Adipose tissue (tissue), 3 donors: ENCODE measurements around the gene MT1A. TPM values are rescaled to one million over a fixed set of nuclear protein-coding genes. Genes with fewer than 3 reads are reported as not detected.
"Not testable (repeated sequence)": the region's sequence is repeated elsewhere in the genome, so short reads cannot be mapped to it uniquely, and the experiment has no call there.

Experiments used
- H3K27ac ChIP-seq: one replicate; pipeline ENCODE4 v1.5.1; 2013; ENCODE audit warnings: low read depth, low read length
- WGBS, 3 donors: extraction: QIAGEN DNeasy Blood & Tissue Kit; methylation state at CpG; one replicate each; pipeline ENCODE4 v1.1.7; 2013; 5-methylcytosine and 5-hydroxymethylcytosine counted together
- polyA plus RNA-seq, 3 donors: library from polyadenylated mRNA; stranded (reverse); fragments of 200-250 nt; gene quantifications; one replicate each; pipeline ENCODE4 v1.2.3, GENCODE V29; 2013
- donor health status: healthy with polysubstance abuse.
- donor health status: Bipolar disorder and iron deficiency.
- donor health status: healthy.

MT1A gene
- polyA plus RNA-seq, 3 donors, result 259 to 2,112 (median 1,254) TPM

GRCh38 chr16:56608876-56609462 lies 29.5 kb upstream of the MT1A start:
- 0 to 1% (median 1%) methylated on average over 21 of the region's 21 CpGs for WGBS, 3 donors
- H3K27ac ChIP-seq, result peak overlapping the region; percentile 81

DNA sequence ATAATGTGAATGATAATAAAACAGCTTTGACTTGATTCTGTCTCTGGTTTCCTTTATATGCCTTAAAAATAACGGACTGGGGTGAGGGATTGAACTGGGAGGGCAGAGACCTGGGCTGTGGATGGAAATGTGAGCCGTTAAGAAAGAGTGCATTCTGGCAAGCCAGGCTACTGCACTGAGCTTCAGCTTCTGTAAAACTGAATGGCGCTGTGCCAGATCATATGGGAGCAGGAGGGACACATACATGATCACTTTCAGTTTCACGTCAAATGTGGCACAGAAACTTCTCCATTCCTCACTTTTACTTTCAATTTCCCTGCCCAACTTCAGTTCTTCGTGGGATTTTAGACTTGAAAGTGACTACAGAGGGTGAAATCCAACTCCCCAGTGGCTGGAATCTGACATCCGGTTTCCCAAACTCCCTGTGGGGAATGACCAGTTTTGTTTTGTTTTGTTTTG lies 29.0 kb upstream of the MT1A start:
- H3K27ac ChIP-seq, result peak overlapping the region; percentile 36
- WGBS, 3 donors, result 0 to 1% (median 0%) methylated on average over 6 of the region's 6 CpGs

GRCh38 chr16:56610017-56610608 lies 28.4 kb upstream of the MT1A start:
- H3K27ac ChIP-seq, result peak overlapping the region; percentile 61
- WGBS, 3 donors, result 15 to 21% (median 19%) methylated on average over 10 of the region's 10 CpGs

DNA sequence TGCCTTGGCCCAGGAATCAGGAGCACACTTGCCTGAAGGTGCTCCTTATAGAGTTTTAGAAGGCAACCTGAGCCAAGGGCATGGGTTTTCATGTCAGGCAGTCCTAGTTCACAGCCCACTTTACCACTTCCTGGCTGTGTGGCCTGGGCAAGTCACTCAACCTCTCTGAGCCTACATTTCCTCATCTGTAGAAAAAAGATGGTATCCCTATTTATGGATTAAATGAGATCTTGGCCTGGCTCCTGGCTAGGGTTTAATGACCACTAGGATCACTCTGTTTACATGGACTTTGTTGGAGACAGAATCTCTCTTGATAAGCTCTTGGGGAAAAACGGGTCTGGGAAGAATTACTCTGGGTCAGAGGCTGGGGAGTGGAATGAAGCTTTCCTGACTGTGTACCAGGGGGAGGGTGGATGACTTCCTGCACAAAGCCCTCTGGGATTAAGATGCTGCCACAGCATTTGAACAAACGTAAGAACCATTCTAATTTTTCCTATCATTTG lies 27.8 kb upstream of the MT1A start:
- H3K27ac ChIP-seq, result peak overlapping the region; percentile 61
- WGBS, 3 donors, result 39 to 47% (median 41%) methylated on average over 2 of the region's 2 CpGs

DNA sequence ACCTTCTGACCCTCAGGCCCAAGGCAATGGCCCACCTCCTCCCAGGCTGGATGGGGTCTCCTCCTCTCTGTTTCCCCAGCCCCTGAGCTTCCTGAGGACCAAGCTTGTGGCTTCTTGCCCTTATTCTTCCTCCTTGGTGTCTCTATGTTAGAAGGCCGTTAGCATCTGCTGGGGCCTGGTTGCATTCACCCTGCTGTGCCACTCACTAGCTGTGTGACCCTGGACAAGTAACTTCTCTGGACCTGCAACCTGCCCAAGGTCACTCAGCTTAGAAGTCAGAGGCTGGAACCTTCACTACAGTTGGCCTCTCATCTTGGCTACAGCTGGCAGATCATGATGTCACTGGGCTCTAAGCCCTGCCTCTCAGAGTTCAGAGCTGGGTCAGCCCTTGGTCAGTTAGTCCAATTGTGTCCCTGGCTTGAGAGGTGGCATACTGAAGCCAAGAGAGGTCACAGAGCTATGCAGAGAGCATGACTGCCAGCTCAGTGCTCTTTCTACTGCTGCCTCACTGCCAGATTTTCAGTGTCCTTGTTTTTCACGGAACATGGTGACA lies 27.1 kb upstream of the MT1A start:
- 31 to 58% (median 45%) methylated on average over 2 of the region's 2 CpGs for WGBS, 3 donors
- H3K27ac ChIP-seq, result peak overlapping the region; percentile 70

DNA sequence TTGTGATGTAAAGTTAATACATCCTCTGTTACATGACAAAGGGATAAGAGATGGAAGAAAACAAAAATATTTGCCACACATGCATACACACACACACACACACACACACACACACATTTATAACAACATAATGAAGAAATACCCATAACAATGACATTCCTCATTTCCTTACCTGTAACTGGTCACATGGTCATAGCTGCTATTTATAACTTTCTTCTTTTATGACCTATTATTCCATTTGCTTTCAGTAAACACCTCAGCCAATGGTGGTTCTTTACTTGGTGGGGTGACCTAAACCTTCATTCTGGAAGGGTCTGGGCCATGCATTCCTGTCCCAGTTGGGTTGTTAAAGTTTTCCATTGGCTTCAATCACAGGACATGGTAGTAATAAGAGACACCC lies 24.8 kb upstream of the MT1A start:
- no peak overlapping the region for H3K27ac ChIP-seq

GRCh38 chr16:56614549-56614991 lies 23.9 kb upstream of the MT1A start:
- no peak overlapping the region for H3K27ac ChIP-seq

- WGBS, 3 donors, result 58 to 94% (median 89%) methylated on average over 3 of the region's 3 CpGs
These were observed 23.1 kb upstream of the MT1A start for GRCh38 chr16:56615353-56615752.

GRCh38 chr16:56616608-56617211 lies 21.8 kb upstream of the MT1A start:
- WGBS, 3 donors, result 49 to 55% (median 49%) methylated on average over 23 of the region's 23 CpGs
- no peak overlapping the region for H3K27ac ChIP-seq

More at GRCh38 chr16:56615353-56615752, 23.1 kb upstream of the MT1A start:
- no peak overlapping the region for H3K27ac ChIP-seq

DNA sequence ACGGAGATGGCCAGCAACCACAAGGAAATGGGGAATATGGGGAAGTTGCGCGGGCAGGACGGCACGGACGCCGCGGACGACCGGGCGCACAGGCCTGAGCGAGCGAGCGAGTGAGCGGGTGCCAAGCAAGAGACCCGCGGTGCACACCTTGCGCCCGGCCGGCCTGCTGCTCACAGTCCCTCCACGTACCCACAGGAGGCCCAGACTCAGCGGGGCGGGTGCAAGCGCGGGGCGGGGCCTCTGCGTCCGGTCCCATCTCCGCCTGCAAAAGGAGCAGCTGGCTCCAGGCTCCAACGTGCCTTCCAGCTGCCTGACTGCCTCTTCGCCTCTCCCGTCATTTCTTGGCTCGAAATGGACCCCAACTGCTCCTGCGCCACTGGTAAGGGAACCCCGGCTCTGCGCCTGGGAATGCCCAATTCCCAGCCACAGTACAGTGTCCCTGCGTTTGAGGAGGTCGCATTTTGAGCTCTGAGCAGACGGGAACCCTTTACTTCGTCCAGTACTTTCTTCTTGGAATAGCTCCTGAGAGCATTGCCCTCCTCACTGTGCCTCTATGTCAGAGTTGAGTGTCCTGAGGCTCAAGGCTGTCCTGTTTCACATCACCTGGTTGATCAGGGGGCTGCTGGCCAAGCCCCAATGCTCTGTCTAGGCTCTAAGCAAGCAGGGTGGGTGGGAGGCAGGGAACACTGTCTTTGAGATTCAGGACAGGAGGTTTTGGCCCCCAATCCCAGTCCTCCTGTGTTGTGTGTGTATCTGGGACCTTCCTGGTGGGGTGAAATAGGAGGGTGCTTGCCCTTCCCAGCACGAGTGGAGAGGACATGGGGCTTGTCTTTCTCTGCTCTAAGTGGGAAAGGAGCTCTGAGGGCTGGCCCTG lies 21.0 kb upstream of the MT1A start:
- 2 to 4% (median 3%) methylated on average over 27 to 40 of the region's 41 CpGs for WGBS, 3 donors
- peak overlapping the region; percentile 77 for H3K27ac ChIP-seq

DNA sequence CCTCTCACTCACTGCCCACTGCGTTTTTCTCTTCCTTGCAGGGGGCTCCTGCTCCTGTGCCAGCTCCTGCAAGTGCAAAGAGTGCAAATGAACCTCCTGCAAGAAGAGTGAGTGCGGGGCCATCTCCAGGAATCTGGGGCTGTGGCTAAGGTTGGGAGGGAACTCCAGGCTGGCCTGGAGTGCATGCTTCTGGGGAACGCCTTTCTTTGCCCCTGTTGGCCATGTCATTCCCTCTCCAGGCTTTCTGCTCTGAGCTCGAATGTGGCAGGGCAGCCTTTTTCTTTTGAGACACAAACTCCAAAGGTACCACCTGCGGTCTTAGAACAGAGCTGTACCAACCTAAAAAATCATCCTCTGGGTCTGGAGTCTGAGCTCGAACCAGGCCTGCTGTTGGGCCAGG lies 20.3 kb upstream of the MT1A start:
- 55 to 72% (median 72%) methylated on average over 6 of the region's 6 CpGs for WGBS, 3 donors
- H3K27ac ChIP-seq, result peak overlapping the region; percentile 77

- H3K27ac ChIP-seq, result no peak overlapping the region
- WGBS, 3 donors, result 76 to 90% (median 77%) methylated on average over 8 of the region's 8 CpGs
These were observed 18.0 kb upstream of the MT1A start for GRCh38 chr16:56620339-56620897.

DNA sequence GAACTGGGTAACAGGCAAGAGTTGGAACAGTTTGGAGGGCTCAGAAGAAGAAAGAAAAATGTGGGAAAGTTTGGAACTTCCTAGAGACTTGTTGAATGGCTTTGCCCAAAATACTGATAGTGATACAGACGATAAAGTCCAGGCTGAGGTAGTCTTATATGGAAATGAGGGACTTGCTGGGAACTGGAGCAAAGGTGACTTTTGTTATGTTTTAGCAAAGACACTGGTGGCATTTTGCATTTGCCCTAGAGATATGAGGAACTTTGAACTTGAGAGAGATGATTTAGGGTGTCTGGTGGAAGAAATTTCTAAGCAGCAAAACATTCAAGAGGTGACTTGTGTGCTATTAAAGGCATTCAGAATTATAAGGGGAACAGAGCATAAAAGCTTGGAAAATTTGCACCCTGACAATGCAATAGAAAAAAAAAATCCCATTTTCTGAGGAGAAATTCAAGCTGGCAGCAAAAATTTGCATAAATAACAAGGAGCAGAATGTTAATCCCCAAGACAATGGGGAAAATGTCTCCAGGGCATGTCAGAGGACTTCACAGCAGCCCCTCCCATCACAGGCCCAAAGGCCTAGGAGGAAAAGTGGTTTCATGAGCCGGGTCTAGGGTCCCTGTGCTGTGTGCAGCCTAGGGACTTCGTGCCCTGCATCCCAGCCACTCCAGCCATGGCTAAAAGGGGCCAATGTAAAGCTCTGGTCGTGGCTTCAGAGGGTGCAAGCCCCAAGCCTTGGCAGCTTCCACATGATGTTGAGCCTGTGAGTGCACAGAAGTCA lies 16.6 kb upstream of the MT1A start:
- not testable (repeated sequence) for H3K27ac ChIP-seq

DNA sequence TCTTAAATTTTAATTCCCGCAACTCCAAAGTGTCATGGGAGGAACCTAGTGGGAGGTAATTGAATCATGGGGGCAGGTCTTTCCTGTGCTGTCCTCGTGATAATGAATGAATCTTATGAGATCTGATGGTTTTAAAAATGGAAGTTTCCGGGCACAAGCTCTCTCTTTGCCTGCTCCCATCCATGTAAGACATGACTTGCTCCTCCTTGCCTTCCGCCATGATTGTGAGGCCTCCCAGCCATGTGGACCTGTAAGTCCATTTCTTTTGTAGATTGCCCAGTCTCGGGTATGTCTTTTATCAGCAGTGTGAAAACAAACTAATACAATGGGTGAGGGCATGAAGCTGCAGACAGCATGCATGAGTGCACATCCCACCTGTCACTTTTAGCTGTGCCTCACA lies 15.3 kb upstream of the MT1A start:
- not testable (repeated sequence) for H3K27ac ChIP-seq
- 89 to 94% (median 91%) methylated on average over 5 of the region's 5 CpGs for WGBS, 3 donors

More for the DNA sequence above, 16.6 kb upstream of the MT1A start:
- 79 to 86% (median 84%) methylated on average over 4 of the region's 4 CpGs for WGBS, 3 donors

DNA sequence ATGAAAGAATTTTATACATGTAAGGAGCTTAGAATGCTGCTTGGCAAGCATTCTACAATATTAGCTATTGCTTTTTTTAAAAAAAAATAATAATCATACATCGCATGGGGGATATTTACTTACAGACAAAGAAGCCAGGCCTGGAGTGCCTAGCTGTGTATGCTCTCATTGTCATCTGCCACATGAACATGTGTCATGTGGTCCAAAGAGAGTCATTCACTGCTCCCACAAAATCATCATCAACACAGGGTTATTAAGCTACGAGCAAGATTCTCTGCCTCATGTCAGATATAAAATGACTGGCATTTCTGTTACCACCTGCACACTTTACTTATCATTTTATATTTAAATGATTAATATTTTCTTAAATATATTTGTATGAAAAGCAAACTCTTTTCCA lies 14.8 kb upstream of the MT1A start:
- H3K27ac ChIP-seq, result no peak overlapping the region
- 95 to 98% (median 96%) methylated on average over 2 of the region's 2 CpGs for WGBS, 3 donors

DNA sequence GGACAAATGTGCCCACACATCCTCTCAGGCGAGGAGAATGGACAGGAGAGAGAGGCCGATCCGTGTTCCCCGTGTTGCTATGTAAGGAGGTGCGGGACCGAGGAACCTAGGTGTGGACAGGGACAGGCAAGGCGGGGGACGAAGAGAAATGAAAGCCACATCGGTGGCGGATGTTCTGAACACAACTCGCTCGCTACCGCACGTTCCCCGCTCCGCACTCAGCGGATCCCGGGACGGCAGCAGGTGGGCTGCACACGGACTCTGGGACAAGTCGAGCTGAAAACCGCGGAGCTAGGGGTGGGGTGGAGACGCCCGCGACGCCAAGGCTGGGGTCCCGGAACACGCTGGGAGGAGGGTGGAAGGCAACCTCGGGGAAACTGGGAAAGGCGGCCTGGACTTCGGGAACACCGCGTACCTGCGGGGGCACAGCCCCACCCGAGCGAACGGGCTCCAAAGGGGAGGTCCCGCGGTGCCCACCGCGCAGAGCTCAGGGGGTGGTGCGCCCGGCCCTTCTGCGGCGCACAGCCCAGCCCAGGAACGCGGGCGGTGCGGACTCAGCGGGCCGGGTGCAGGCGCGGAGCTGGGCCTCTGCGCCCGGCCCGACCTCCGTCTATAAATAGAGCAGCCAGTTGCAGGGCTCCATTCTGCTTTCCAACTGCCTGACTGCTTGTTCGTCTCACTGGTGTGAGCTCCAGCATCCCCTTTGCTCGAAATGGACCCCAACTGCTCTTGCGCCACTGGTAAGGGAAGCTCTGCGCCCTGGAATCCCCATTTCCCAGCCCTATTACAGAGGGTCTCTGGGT lies 13.1 kb upstream of the MT1A start, which contains the start of gene MT1E:
Gene MT1E, plus strand, starts transcription at position 642 of the 803 bp plus-strand sequence. Its CDS starts 71 bp downstream, at position 713.
- H3K27ac ChIP-seq, result peak within 1 kb of the TSS; percentile 87
- 1 to 2% (median 2%) methylated on average over 60 to 62 of the region's 62 CpGs for WGBS, 3 donors
